A549 (cell line): Measurements from ENCODE around the gene PPP1R12C. TPM values are rescaled to one million over a fixed set of nuclear protein-coding genes. Genes with fewer than 3 reads are reported as not detected.

ENCODE experiments used
- ATAC-seq, 2 experiments: fragments of 200-7000 bp in 1 of 2; fragments of >200 bp in 1 of 2; cut with Nextera tagmentation in 1 of 2; cut with Tn5 transposase in 1 of 2; 3 replicates each; pipeline versions ENCODE4 v1.8.0 to v1.9.1; 2018 to 2020; ENCODE audit warnings: mild to moderate bottlenecking in 1 of 2, moderate library complexity in 1 of 2
- CTCF ChIA-PET: fragments of 300-600 bp; sonication (Branson Sonifier 250); formaldehyde crosslinking; extraction: SDS; loops from one replicate; lab custom pipeline; 2021; ENCODE audit warnings: antibody characterized with exemption, inconsistent platforms; lab: Yijun Ruan, JAX
- POLR2A ChIA-PET: fragments of 350-600 bp; formaldehyde crosslinking; extraction: SDS; loops from one replicate; lab custom pipeline; 2021; ENCODE audit warnings: antibody characterized with exemption, inconsistent platforms; lab: Yijun Ruan, JAX
- DNase-seq, 2 experiments: peaks; one replicate each; pipeline versions ENCODE4 v3.0.0 to v3.0.0-alpha.2; 2011 to 2016; ENCODE audit warnings: low read depth in 1 of 2, low spot score in 1 of 2
- FAIRE-seq: peaks from 2 replicates; lab custom pipeline; 2011; peaks lifted over from hg19 to GRCh38; lab: Jason Lieb, UNC
- H3K27ac ChIP-seq, 2 experiments: fragments of >200 bp; sonication (Bioruptor Twin); formaldehyde crosslinking; 3 replicates each; pipeline ENCODE4 v1.5.1; 2016 to 2017
- H3K4me1 ChIP-seq: fragments of >200 bp; sonication (Bioruptor Twin); formaldehyde crosslinking; 3 replicates; pipeline ENCODE4 v1.6.1; 2016
- H3K4me2 ChIP-seq: fragments of >200 bp; sonication (Bioruptor Twin); formaldehyde crosslinking; 3 replicates; pipeline ENCODE4 v1.6.1; 2016
- H3K4me3 ChIP-seq: fragments of >200 bp; sonication (Bioruptor Twin); formaldehyde crosslinking; 3 replicates; pipeline ENCODE4 v1.5.1; 2016
- H3K9me3 ChIP-seq: fragments of >200 bp; sonication (Bioruptor Twin); formaldehyde crosslinking; 3 replicates; pipeline ENCODE4 v1.6.1; 2016
- EP300 ChIP-seq, 2 experiments: fragments of >200 bp; sonication (Bioruptor Twin); formaldehyde crosslinking; IDR thresholded peaks; 2 replicates in 1 of 2; 3 replicates in 1 of 2; pipeline ENCODE4 v1.6.1; 2016 to 2017
- FOSL2 ChIP-seq, 2 experiments: fragments of 450-650 bp in 1 of 2; fragments of >200 bp in 1 of 2; sonication (Bioruptor Twin) in 1 of 2; formaldehyde crosslinking; IDR thresholded peaks; 2 replicates each; pipeline versions ENCODE4 v1.5.0 to v1.6.1; 2016 to 2020; ENCODE audit warnings: mild to moderate bottlenecking in 1 of 2, moderate library complexity in 1 of 2
- HOXB13 ChIP-seq: fragments of 250-450 bp; sonication (Bioruptor Pico); IDR thresholded peaks from 2 replicates; pipeline ENCODE4 v1.5.0; 2020; ENCODE audit warnings: low read depth, mild to moderate bottlenecking, moderate library complexity
- JUN ChIP-seq, 2 experiments: fragments of >200 bp; sonication (Bioruptor Twin); formaldehyde crosslinking; IDR thresholded peaks; 2 replicates in 1 of 2; 3 replicates in 1 of 2; pipeline ENCODE4 v1.6.1; 2016 to 2017
- JUNB ChIP-seq: fragments of >200 bp; sonication (Bioruptor Twin); formaldehyde crosslinking; IDR thresholded peaks from 2 replicates; pipeline ENCODE4 v1.6.1; 2016
- KDM1A ChIP-seq: fragments of 200-600 bp; sonication (generic); IDR thresholded peaks from 2 replicates; pipeline ENCODE4 v1.6.1; 2016; ENCODE audit warnings: low read depth, mild to moderate bottlenecking
- RCOR1 ChIP-seq: fragments of 150-350 bp; IDR thresholded peaks from 2 replicates; pipeline ENCODE4 v1.6.1; 2014; ENCODE audit warnings: antibody characterized with exemption, low read length, low read depth
- RNF2 ChIP-seq: fragments of 200-600 bp; sonication (generic); IDR thresholded peaks from 2 replicates; pipeline ENCODE4 v1.6.1; 2016; ENCODE audit warnings: low read depth, mild to moderate bottlenecking, antibody characterized with exemption, moderate library complexity, borderline replicate concordance
- TP53 ChIP-seq: fragments of 250-450 bp; sonication (Bioruptor Pico); IDR thresholded peaks from 2 replicates; pipeline ENCODE4 v1.5.0; 2021; ENCODE audit warnings: mild to moderate bottlenecking, moderate library complexity
- ZFP36 ChIP-seq: fragments of 450-650 bp; IDR thresholded peaks from 2 replicates; pipeline ENCODE4 v1.6.1; 2014; ENCODE audit warnings: borderline replicate concordance; ENCODE audit not compliant: partially characterized antibody
- ZSCAN20 ChIP-seq: fragments of 250-450 bp; sonication (Bioruptor Pico); IDR thresholded peaks from 2 replicates; pipeline ENCODE4 v1.8.0; 2022; ENCODE audit warnings: mild to moderate bottlenecking, moderate library complexity
- WGBS: methylation state at CpG from one replicate; pipeline ENCODE4 v1.1.6; 2017; ENCODE audit errors: missing lambda C conversion rate; 5-methylcytosine and 5-hydroxymethylcytosine counted together
- polyA plus RNA-seq, 4 experiments: library from polyadenylated mRNA; depleted of rRNA in 3 of 4; stranded (reverse); fragments of >200 nt; fragmentation: RNase III in 1 of 4; extraction: RNeasy Plus Mini Kit Qiagen cat#74134 plus additional on column Dnase treatment in 1 of 4; gene quantifications; 2 replicates in 3 of 4; 3 replicates in 1 of 4; pipeline ENCODE4 v1.2.3, GENCODE V29; 2011 to 2017
- TF ChIP-seq, protein P1 (sequence below): fragments of 250-450 bp; sonication (Bioruptor Pico); IDR thresholded peaks from 2 replicates; pipeline ENCODE4 v1.5.0; 2020; ENCODE audit warnings: low read depth, mild to moderate bottlenecking, moderate library complexity
- TF ChIP-seq, protein P2 (sequence below): fragments of >200 bp; sonication (Bioruptor Twin); formaldehyde crosslinking; IDR thresholded peaks from 3 replicates; pipeline ENCODE4 v1.5.1; 2016
- TF ChIP-seq, protein P3 (sequence below): fragments of >200 bp; sonication (Bioruptor Twin); formaldehyde crosslinking; IDR thresholded peaks from 3 replicates; pipeline ENCODE4 v1.6.1; 2016
- TF ChIP-seq, protein P4 (sequence below): IDR thresholded peaks from 2 replicates; pipeline ENCODE4 v1.6.1; 2012; ENCODE audit warnings: low read depth, borderline replicate concordance
- TF ChIP-seq, protein P5 (sequence below): IDR thresholded peaks from 2 replicates; pipeline ENCODE4 v1.6.1; 2012
- TF ChIP-seq, protein P6 (sequence below): IDR thresholded peaks from 2 replicates; pipeline ENCODE4 v1.6.1; 2012
- TF ChIP-seq, protein P7 (sequence below): fragments of 250-450 bp; sonication (Bioruptor Pico); IDR thresholded peaks from 2 replicates; pipeline ENCODE4 v1.5.0; 2021; ENCODE audit warnings: mild to moderate bottlenecking, moderate library complexity, borderline replicate concordance

PPP1R12C gene
- polyA plus RNA-seq, 2 of the 4 experiments (the other 2 are of a cell fraction) = 22.0 to 70.3 TPM

DNA sequence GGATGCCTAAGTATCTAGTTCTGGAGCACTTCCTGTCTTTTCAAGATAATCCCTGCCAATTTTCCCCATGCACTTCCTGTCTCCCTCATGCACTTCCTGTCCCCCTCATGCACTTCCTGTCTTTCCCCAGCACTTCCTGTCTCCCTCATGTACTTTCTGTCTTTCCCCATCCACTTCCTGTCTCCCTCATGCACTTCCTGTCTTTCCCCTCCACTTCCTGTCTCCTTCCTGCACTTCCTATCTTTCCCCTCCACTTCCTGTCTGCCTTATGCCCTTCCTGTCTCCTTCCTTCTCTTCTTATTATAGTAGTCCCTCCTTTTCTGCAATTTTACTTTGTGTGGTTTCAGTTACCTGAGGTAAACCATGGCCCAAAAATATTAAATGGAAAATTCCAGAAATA lies 34.6 kb upstream of the PPP1R12C start:
- Histone ChIP-seq H3K9me3 (peaks cover 6% of the 10 kb centered on the region; the same call in 1 of the 3 replicates), H3K4me3 (no peak overlapping the region), H3K4me1 (peaks cover 29% of the 10 kb centered on the region), H3K4me2 (no peak overlapping the region), H3K27ac (peak overlapping the region in 1 of 2 experiments; percentile 56; a peak in 2 of 6 replicates)
- no peak for FAIRE-seq
- ATAC-seq = no peak
- DNase-seq = peak in 1 of 2 experiments; percentile 55
- TF ChIP-seq FOSL2 (IDR thresholded peaks at IDR 0.05) (no peak), FOSL2 (CRISPR knock-in tag; IDR thresholded peaks at IDR 0.05) (0 out of 2 replicates have a peak, but pooled peaks have one; percentile 23), JUN (IDR thresholded peaks at IDR 0.05) (0 out of 5 replicates have a peak, but pooled peaks of 1 of the 2 experiments have one; percentile 27)
- TF ChIP-seq, protein P1, sequence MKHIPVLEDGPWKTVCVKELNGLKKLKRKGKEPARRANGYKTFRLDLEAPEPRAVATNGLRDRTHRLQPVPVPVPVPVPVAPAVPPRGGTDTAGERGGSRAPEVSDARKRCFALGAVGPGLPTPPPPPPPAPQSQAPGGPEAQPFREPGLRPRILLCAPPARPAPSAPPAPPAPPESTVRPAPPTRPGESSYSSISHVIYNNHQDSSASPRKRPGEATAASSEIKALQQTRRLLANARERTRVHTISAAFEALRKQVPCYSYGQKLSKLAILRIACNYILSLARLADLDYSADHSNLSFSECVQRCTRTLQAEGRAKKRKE = no peak
- POLR2A ChIA-PET = no interaction called here
- CTCF ChIA-PET = interaction anchor here (0.8 to 5.1 kb wide), 7 partner anchors 8 to 352 kb away, joined by 3 to 65 read pairs (median 6); partner anchors contain the start of gene DNAAF3

DNA sequence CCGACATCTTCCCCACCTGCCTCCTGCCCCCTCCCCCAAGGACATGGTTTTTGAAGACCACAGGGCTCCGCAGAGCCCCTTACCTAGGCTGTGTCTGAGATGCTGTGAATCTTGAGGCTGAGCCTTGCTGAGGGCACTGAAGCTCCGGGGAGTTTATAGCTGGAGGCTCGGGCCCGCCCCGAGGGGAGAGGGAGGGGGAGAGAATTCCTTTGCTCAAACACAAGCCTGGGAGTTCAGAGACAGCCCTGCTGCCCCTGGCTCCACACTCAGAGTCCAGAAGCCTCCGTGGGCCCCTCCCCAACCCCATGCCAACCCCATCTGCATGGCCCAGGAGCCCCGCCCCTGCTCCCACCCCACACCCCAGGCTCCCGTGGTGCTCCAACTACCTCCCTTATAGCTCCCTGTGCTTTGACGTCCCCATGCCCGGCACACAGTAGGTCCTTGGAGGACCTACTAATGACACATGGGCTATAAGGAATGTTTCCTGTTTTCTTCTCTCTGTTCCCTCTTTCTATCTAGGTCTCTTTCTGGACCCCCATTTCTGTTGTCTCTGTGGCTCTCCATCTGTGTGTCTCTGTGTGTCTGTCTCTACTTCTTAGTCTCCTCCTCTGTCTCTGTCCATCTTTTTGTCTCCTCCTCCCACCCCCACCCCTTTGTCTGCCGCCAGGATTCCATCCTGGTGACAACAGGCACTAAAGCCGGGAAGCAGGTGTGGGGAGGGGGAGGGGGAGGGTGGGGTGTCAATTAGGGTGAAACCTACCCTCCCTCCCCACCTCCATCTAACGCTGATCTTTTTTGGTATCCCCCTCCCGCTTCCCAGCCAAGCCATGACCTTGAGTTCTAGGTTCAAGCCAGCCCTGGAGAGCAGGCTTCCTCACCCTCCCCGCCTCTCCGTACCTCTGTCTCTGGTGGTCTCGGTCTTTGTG lies 31.9 kb upstream of the PPP1R12C start, which contains the start of gene TNNT1:
TSS of gene TNNT1 (minus strand) at position 129 of the 926 bp plus-strand sequence. CDS start 2,049 bp downstream, outside the sequence.
- TF ChIP-seq, protein P2, sequence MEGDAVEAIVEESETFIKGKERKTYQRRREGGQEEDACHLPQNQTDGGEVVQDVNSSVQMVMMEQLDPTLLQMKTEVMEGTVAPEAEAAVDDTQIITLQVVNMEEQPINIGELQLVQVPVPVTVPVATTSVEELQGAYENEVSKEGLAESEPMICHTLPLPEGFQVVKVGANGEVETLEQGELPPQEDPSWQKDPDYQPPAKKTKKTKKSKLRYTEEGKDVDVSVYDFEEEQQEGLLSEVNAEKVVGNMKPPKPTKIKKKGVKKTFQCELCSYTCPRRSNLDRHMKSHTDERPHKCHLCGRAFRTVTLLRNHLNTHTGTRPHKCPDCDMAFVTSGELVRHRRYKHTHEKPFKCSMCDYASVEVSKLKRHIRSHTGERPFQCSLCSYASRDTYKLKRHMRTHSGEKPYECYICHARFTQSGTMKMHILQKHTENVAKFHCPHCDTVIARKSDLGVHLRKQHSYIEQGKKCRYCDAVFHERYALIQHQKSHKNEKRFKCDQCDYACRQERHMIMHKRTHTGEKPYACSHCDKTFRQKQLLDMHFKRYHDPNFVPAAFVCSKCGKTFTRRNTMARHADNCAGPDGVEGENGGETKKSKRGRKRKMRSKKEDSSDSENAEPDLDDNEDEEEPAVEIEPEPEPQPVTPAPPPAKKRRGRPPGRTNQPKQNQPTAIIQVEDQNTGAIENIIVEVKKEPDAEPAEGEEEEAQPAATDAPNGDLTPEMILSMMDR = no peak
- no peak for FAIRE-seq
- ChIA-PET POLR2A (no interaction called here), CTCF (interaction anchor here (0.8 to 4.6 kb wide), 3 partner anchors 10 to 269 kb away, joined by 5 to 111 read pairs (median 19); partner anchors contain the start of genes DNAAF3 and TNNI3)
- no peak within 1 kb of the TSS for H3K4me3 ChIP-seq
- H3K27ac ChIP-seq = peak within 1 kb of the TSS in 1 of 2 experiments; percentile 92; a peak in 3 of 6 replicates
- DNase-seq = peak in 1 of 2 experiments; percentile 6
- peaks cover 6% of the 10 kb centered on the region; the same call in 1 of the 3 replicates for H3K9me3 ChIP-seq
- H3K4me1 ChIP-seq = peaks cover 37% of the 10 kb centered on the region
- peak within 1 kb of the TSS; percentile 42 for H3K4me2 ChIP-seq
- 0 out of 6 replicates have a peak, but pooled peaks of 1 of the 2 experiments have one; percentile 6 for ATAC-seq
- 30% methylated on average over 16 of the region's 18 CpGs for WGBS

DNA sequence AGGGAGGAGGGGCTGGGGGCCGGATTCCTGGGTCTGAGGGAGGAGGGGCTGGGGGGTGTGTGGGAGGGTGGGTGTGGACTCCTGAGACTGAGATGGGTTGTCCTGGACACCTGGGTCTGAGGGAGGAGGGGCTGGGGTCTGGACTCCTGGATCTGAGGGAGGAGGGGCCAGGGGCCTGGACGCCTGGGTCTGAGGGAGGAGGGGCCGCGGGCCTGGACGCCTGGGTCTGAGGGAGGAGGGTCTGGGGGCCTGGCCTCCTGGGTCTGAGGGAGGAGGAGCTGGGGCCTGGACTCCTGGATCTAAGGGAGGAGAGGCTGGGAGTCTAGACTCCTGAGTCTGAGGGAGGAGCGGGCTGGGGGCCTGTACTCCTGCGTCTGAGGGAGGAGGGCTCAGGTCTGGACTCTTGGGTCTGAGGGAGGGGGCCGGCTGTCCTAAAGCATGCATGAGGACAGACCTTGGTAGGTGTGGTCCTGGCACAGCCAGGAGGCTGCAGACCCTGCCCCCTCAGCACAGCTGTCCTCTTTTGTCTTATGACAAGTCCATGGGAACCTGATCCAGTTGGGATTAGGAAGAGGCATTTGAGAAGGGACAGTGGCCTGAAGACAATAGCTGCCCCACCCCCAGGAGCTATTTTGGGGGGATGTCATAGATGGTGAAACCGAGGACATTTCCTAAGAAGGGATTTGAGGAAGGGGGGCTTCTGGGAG lies 30.3 kb upstream of the PPP1R12C start:
- ATAC-seq (no peak), FAIRE-seq (no peak)

More for the DNA sequence above, 30.3 kb upstream of the PPP1R12C start:
- WGBS = 60% methylated on average over 4 of the region's 9 CpGs
- DNase-seq = peak in 1 of 2 experiments; percentile 53
- H3K4me3 ChIP-seq = peak overlapping the region; percentile 64; the same call in 2 of the 3 replicates
- TF ChIP-seq EP300 (IDR thresholded peaks at IDR 0.05) (no peak), JUNB (no peak), RCOR1 (no peak), KDM1A (no peak), ZFP36 (no peak), ZSCAN20 (CRISPR knock-in tag) (no peak), TP53 (no peak), RNF2 (no peak), HOXB13 (CRISPR knock-in tag) (no peak)
- TF ChIP-seq, protein P3, sequence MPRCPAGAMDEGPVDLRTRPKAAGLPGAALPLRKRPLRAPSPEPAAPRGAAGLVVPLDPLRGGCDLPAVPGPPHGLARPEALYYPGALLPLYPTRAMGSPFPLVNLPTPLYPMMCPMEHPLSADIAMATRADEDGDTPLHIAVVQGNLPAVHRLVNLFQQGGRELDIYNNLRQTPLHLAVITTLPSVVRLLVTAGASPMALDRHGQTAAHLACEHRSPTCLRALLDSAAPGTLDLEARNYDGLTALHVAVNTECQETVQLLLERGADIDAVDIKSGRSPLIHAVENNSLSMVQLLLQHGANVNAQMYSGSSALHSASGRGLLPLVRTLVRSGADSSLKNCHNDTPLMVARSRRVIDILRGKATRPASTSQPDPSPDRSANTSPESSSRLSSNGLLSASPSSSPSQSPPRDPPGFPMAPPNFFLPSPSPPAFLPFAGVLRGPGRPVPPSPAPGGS = no peak
- TF ChIP-seq, protein P4, sequence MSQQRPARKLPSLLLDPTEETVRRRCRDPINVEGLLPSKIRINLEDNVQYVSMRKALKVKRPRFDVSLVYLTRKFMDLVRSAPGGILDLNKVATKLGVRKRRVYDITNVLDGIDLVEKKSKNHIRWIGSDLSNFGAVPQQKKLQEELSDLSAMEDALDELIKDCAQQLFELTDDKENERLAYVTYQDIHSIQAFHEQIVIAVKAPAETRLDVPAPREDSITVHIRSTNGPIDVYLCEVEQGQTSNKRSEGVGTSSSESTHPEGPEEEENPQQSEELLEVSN = no peak
- TF ChIP-seq, protein P5, sequence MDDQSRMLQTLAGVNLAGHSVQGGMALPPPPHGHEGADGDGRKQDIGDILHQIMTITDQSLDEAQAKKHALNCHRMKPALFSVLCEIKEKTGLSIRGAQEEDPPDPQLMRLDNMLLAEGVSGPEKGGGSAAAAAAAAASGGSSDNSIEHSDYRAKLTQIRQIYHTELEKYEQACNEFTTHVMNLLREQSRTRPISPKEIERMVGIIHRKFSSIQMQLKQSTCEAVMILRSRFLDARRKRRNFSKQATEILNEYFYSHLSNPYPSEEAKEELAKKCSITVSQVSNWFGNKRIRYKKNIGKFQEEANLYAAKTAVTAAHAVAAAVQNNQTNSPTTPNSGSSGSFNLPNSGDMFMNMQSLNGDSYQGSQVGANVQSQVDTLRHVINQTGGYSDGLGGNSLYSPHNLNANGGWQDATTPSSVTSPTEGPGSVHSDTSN = no peak
- TF ChIP-seq, protein P6, sequence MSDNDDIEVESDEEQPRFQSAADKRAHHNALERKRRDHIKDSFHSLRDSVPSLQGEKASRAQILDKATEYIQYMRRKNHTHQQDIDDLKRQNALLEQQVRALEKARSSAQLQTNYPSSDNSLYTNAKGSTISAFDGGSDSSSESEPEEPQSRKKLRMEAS = no peak
- TF ChIP-seq, protein P7, sequence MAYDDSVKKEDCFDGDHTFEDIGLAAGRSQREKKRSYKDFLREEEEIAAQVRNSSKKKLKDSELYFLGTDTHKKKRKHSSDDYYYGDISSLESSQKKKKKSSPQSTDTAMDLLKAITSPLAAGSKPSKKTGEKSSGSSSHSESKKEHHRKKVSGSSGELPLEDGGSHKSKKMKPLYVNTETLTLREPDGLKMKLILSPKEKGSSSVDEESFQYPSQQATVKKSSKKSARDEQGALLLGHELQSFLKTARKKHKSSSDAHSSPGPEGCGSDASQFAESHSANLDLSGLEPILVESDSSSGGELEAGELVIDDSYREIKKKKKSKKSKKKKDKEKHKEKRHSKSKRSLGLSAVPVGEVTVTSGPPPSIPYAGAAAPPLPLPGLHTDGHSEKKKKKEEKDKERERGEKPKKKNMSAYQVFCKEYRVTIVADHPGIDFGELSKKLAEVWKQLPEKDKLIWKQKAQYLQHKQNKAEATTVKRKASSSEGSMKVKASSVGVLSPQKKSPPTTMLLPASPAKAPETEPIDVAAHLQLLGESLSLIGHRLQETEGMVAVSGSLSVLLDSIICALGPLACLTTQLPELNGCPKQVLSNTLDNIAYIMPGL (CRISPR knock-in tag) = no peak
- H3K27ac ChIP-seq = peak overlapping the region; percentile 82 to 92
- H3K4me2 ChIP-seq = peak overlapping the region; percentile 84
- ChIA-PET CTCF (interaction anchor here (0.7 to 4.6 kb wide), 12 partner anchors 11 to 479 kb away, joined by 3 to 111 read pairs (median 9); partner anchors contain the start of genes DNAAF3, TMEM238 and TNNI3), POLR2A (interaction anchor here (0.6 to 1.9 kb wide), 6 partner anchors 9 to 192 kb away, joined by 3 to 9 read pairs (median 5); partner anchors contain the start of genes DNAAF3, KMT5C and TNNI3)
- H3K4me1 ChIP-seq = peaks cover 37% of the 10 kb centered on the region
- H3K9me3 ChIP-seq = peaks cover 6% of the 10 kb centered on the region; the same call in 1 of the 3 replicates
